ENCODE measurements around the gene ZDHHC14.

DNA sequence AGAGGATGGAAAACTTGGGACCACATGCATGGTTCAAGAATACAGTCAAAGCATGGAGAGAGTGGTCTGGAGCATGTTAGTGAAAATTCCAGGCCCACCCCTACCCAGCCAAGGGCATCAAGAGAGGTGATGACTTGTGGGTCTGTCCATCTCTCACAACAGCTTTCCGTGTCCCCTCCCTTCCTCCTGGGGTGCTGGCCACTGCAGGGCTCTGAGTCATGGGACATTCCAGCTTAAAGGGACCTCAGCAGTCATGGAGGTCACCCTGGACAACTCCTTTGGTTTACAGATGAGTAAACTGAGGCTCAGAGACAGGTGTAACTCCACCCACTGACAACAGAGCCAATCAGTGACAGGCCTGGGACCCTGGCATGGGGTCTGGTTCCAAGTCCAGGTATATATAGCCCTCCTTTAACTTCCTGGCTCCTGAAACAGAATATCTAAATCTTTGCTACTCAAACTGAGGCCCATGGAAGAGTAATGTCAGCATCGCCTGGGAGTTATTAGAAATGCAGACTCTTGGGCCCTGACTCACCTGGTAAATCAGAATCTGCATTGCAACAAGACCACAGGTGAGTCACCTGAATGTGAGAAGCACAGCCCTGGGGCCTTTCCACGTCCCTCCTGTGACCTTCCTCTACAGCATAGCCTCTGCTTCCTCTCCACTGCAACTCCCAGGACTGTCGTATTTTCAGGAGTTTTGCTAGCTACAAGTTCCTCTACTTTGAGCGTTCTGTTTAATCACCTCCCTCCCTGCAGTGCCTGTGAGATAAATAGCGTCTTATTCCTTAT lies 170.2 kb downstream of the ZDHHC14 start:
- no peak for TF ChIP-seq POLR2A (IDR thresholded peaks at IDR 0.05)
- TF ChIP-seq, protein P1, sequence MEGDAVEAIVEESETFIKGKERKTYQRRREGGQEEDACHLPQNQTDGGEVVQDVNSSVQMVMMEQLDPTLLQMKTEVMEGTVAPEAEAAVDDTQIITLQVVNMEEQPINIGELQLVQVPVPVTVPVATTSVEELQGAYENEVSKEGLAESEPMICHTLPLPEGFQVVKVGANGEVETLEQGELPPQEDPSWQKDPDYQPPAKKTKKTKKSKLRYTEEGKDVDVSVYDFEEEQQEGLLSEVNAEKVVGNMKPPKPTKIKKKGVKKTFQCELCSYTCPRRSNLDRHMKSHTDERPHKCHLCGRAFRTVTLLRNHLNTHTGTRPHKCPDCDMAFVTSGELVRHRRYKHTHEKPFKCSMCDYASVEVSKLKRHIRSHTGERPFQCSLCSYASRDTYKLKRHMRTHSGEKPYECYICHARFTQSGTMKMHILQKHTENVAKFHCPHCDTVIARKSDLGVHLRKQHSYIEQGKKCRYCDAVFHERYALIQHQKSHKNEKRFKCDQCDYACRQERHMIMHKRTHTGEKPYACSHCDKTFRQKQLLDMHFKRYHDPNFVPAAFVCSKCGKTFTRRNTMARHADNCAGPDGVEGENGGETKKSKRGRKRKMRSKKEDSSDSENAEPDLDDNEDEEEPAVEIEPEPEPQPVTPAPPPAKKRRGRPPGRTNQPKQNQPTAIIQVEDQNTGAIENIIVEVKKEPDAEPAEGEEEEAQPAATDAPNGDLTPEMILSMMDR (IDR thresholded peaks at IDR 0.05): no peak
